ENCODE measurements around the gene LHX3. TPM values are rescaled to one million over a fixed set of nuclear protein-coding genes. Genes with fewer than 3 reads are reported as not detected.

The LHX3 gene
- total and polyA plus RNA-seq, 8 donors: not detected

- Histone ChIP-seq H3K4me3 (no peak overlapping the region), H3K36me3 (peaks cover 0 to 73% of the 10 kb centered on the region in 2 donors), H3K4me1 (no peaks in the 10 kb centered on the region), H3K27me3 (peaks cover 7 to 11% of the 10 kb centered on the region in 2 donors), H3K27ac (no peak overlapping the region), H3K9me3 (peaks cover 0 to 8% of the 10 kb centered on the region in 2 donors)
- DNase-seq (no peak), ATAC-seq (no peak)
- no peak for TF ChIP-seq CTCF (IDR thresholded peaks at IDR 0.05)
- intact Hi-C loops (cut with DNase I): no loop called here
Observed at GRCh38 chr9:136209786-136210185, 4.9 kb upstream of the LHX3 start.

- H3K27me3 ChIP-seq: peaks cover 12 to 16% of the 10 kb centered on the region in 2 donors
- DNase-seq: no peak
- TF ChIP-seq CTCF (IDR thresholded peaks at IDR 0.05): no peak
- H3K4me1 ChIP-seq: no peaks in the 10 kb centered on the region
- H3K36me3 ChIP-seq: peaks cover 0 to 68% of the 10 kb centered on the region in 2 donors
- no peak overlapping the region for H3K27ac ChIP-seq
- no peak overlapping the region for H3K4me3 ChIP-seq
- H3K9me3 ChIP-seq: peaks cover 0 to 7% of the 10 kb centered on the region in 2 donors
- intact Hi-C loops (cut with DNase I): no loop called here
- no peak for ATAC-seq
Observed at GRCh38 chr9:136209232-136209631, 4.3 kb upstream of the LHX3 start.

- H3K4me3 ChIP-seq: no peak overlapping the region
- TF ChIP-seq CTCF (IDR thresholded peaks at IDR 0.05): no peak
- no peaks in the 10 kb centered on the region for H3K4me1 ChIP-seq
- ATAC-seq (no peak), DNase-seq (no peak)
- H3K9me3 ChIP-seq: peaks cover 0 to 1% of the 10 kb centered on the region in 2 donors
- H3K27ac ChIP-seq: no peak overlapping the region
- peaks cover 18 to 22% of the 10 kb centered on the region in 2 donors for H3K27me3 ChIP-seq
- intact Hi-C loops (cut with DNase I): no loop called here
- H3K36me3 ChIP-seq: peaks cover 0 to 62% of the 10 kb centered on the region in 2 donors
Observed at GRCh38 chr9:136208675-136209074, 3.7 kb upstream of the LHX3 start.

- no peak overlapping the region for H3K4me3 ChIP-seq
- H3K4me1 ChIP-seq: no peaks in the 10 kb centered on the region
- DNase-seq (no peak), ATAC-seq (no peak)
- TF ChIP-seq CTCF (IDR thresholded peaks at IDR 0.05): no peak
- H3K27me3 ChIP-seq: peaks cover 27 to 32% of the 10 kb centered on the region in 2 donors
- intact Hi-C loops (cut with DNase I): no loop called here
- no peak overlapping the region for H3K27ac ChIP-seq
- no peaks in the 10 kb centered on the region for H3K9me3 ChIP-seq
- H3K36me3 ChIP-seq: peaks cover 0 to 52% of the 10 kb centered on the region in 2 donors
Observed at GRCh38 chr9:136207616-136208015, 2.7 kb upstream of the LHX3 start.

- Histone ChIP-seq H3K4me3 (no peak overlapping the region), H3K27me3 (peaks cover 35 to 41% of the 10 kb centered on the region in 2 donors), H3K36me3 (peaks cover 0 to 43% of the 10 kb centered on the region in 2 donors), H3K4me1 (no peaks in the 10 kb centered on the region), H3K27ac (no peak overlapping the region), H3K9me3 (no peaks in the 10 kb centered on the region)
- intact Hi-C loops (cut with DNase I): no loop called here
- ATAC-seq: no peak
- DNase-seq: no peak
- TF ChIP-seq CTCF (IDR thresholded peaks at IDR 0.05): no peak
Observed at GRCh38 chr9:136206602-136207275, 1.8 kb upstream of the LHX3 start.

Measured in left lung (tissue), 10 donors.